Transverse colon (tissue), 4 donors: ENCODE data around the gene MARCHF3. TPM values are rescaled to one million over a fixed set of nuclear protein-coding genes. Genes with fewer than 3 reads are reported as not detected.
"Not testable (repeated sequence)": the region's sequence is repeated elsewhere in the genome, so short reads cannot be mapped to it uniquely, and the experiment has no call there.

Source experiments
- DNase-seq: peaks from one replicate; pipeline ENCODE4 v3.0.0-alpha.2; 2019
- H3K27ac ChIP-seq, 4 donors: fragments of 200-600 bp; sonication (generic); 2 replicates each; pipeline ENCODE4 v1.5.1; 2016 to 2018; ENCODE audit warnings: inconsistent platforms in 4 of 4
- H3K27me3 ChIP-seq: fragments of 200-600 bp; sonication (generic); 2 replicates; pipeline ENCODE4 v1.5.1; 2017; ENCODE audit warnings: inconsistent platforms
- H3K36me3 ChIP-seq, 4 donors: fragments of 200-600 bp; sonication (generic); 2 replicates each; pipeline ENCODE4 v1.5.1; 2017 to 2019; ENCODE audit warnings: inconsistent platforms in 4 of 4
- H3K4me1 ChIP-seq, 4 donors: fragments of 200-600 bp; sonication (generic); 2 replicates each; pipeline ENCODE4 v1.5.1; 2017 to 2020; ENCODE audit warnings: inconsistent platforms in 4 of 4
- H3K4me3 ChIP-seq, 4 donors: fragments of 200-600 bp; sonication (generic); 1 replicate in 1 of 4; 2 replicates in 3 of 4; pipeline versions ENCODE4 v1.5.1 to v1.6.1; 2017 to 2019; ENCODE audit warnings: inconsistent platforms in 4 of 4
- H3K9me3 ChIP-seq, 2 donors: fragments of 200-600 bp; sonication (generic); 2 replicates each; pipeline ENCODE4 v1.5.1; 2017 to 2019; ENCODE audit warnings: inconsistent platforms in 2 of 2
- CTCF ChIP-seq, 5 experiments: fragments of 200-600 bp in 3 of 5; fragments of 450-650 bp in 2 of 5; sonication (generic) in 3 of 5; IDR thresholded peaks; 1 replicate in 2 of 5; 2 replicates in 3 of 5; pipeline ENCODE4 v1.5.1; 2016 to 2017; ENCODE audit warnings: antibody characterized with exemption in 5 of 5, inconsistent platforms in 3 of 5, mild to moderate bottlenecking in 2 of 5, moderate library complexity in 1 of 5
- EP300 ChIP-seq: sonication (generic); formaldehyde crosslinking; IDR thresholded peaks from one replicate; pipeline ENCODE4 v1.6.1; 2017; ENCODE audit warnings: antibody characterized with exemption, low read depth
- POLR2A ChIP-seq: fragments of 450-650 bp; IDR thresholded peaks from one replicate; pipeline ENCODE4 v1.6.1; 2016; ENCODE audit warnings: antibody characterized with exemption, mild to moderate bottlenecking, moderate library complexity
- POLR2AphosphoS5 ChIP-seq, 3 donors: sonication (generic); formaldehyde crosslinking; IDR thresholded peaks; one replicate each; pipeline ENCODE4 v1.6.1; 2016; ENCODE audit warnings: antibody characterized with exemption in 3 of 3
- WGBS, 2 donors: methylation state at CpG; one replicate each; pipeline ENCODE4 v1.1.5; 2018; ENCODE audit warnings: low coverage in 1 of 2; 5-methylcytosine and 5-hydroxymethylcytosine counted together
- in situ Hi-C, 4 donors: fragments of 200-750 bp; cut with MboI; loops; one replicate each; pipeline versions ENCODE4 v1.15.0 to v1.15.1; 2017; ENCODE audit warnings: low sequenced_read_pairs in 3 of 4, low pct_ligation_motif_present in 1 of 4, low pct_unique_long_range_greater_than_20kb in 1 of 4
- intact Hi-C: fragments of 100-400 bp; cut with DNase I; formaldehyde crosslinking; loops from one replicate; pipeline ENCODE4 v1.15.1; 2023; ENCODE audit warnings: low total_unique reads
- total RNA-seq, 4 donors: library from RNA; depleted of rRNA; stranded (reverse); fragments of >200 nt; gene quantifications; one replicate each; pipeline ENCODE4 v1.1.0, GENCODE V29; 2016

MARCHF3 gene
- total RNA-seq, 4 donors from 2014 or later, result 20.3 to 29.6 (median 23.0) TPM

GRCh38 chr5:126912616-126913200 is 117.7 kb downstream of the MARCHF3 start:
- WGBS, 2 donors, result 78 to 87% methylated on average over 6 of the region's 6 CpGs
- Histone ChIP-seq H3K27me3 (no peaks in the 10 kb centered on the region), H3K9me3 (peaks cover 0 to 5% of the 10 kb centered on the region in 2 donors), H3K27ac (no peak overlapping the region), H3K36me3 (peaks cover 0 to 15% (median 2%) of the 10 kb centered on the region in 4 donors), H3K4me3 (no peak overlapping the region), H3K4me1 (no peaks in the 10 kb centered on the region)
- no peak for TF ChIP-seq EP300
- TF ChIP-seq POLR2AphosphoS5 (IDR thresholded peaks at IDR 0.05), result no peak
- no peak for TF ChIP-seq POLR2A
- no peak for TF ChIP-seq CTCF (IDR thresholded peaks at IDR 0.05)
- DNase-seq, result no peak
- intact Hi-C loops, result no loop called here
- in situ Hi-C loops, result no loop called here

GRCh38 chr5:126911986-126912385 is 118.4 kb downstream of the MARCHF3 start:
- in situ Hi-C loops, result no loop called here
- H3K9me3 ChIP-seq, result peaks cover 0 to 5% of the 10 kb centered on the region in 2 donors
- TF ChIP-seq POLR2A (no peak), CTCF (IDR thresholded peaks at IDR 0.05) (no peak), EP300 (no peak), POLR2AphosphoS5 (IDR thresholded peaks at IDR 0.05) (no peak)
- DNase-seq, result no peak
- H3K27me3 ChIP-seq, result no peaks in the 10 kb centered on the region
- no peak overlapping the region for H3K27ac ChIP-seq
- WGBS, 2 donors, result 76 to 93% methylated on average over 3 of the region's 3 CpGs
- intact Hi-C loops, result no loop called here
- peaks cover 0 to 15% (median 2%) of the 10 kb centered on the region in 4 donors for H3K36me3 ChIP-seq
- no peak overlapping the region for H3K4me3 ChIP-seq
- H3K4me1 ChIP-seq, result no peaks in the 10 kb centered on the region

- DNase-seq, result no peak
- Histone ChIP-seq H3K36me3 (peaks cover 0 to 15% (median 2%) of the 10 kb centered on the region in 4 donors), H3K27ac (no peak overlapping the region), H3K9me3 (peaks cover 0 to 5% of the 10 kb centered on the region in 2 donors), H3K27me3 (no peaks in the 10 kb centered on the region), H3K4me1 (no peaks in the 10 kb centered on the region), H3K4me3 (no peak overlapping the region)
- TF ChIP-seq POLR2A (no peak), EP300 (no peak)
- WGBS, 2 donors, result 84 to 91% methylated on average over 1 to 2 of the region's 2 CpGs
- in situ Hi-C loops, result no loop called here
- intact Hi-C loops, result no loop called here
Measured at GRCh38 chr5:126909856-126910255, 120.5 kb downstream of the MARCHF3 start.

GRCh38 chr5:126904407-126904806 is 126.0 kb downstream of the MARCHF3 start:
- intact Hi-C loops, H3K36me3 ChIP-seq: not testable (repeated sequence)

GRCh38 chr5:126900796-126901195 is 129.6 kb downstream of the MARCHF3 start:
- in situ Hi-C loops, result no loop called here
- 88 to 96% methylated on average over 1 to 6 of the region's 6 CpGs for WGBS, 2 donors
- TF ChIP-seq POLR2AphosphoS5 (IDR thresholded peaks at IDR 0.05), result no peak
- no peak for TF ChIP-seq CTCF (IDR thresholded peaks at IDR 0.05)
- no peak for TF ChIP-seq EP300
- TF ChIP-seq POLR2A, result no peak
- no peaks in the 10 kb centered on the region for H3K36me3 ChIP-seq
- DNase-seq, result no peak
- no peaks in the 10 kb centered on the region for H3K9me3 ChIP-seq
- intact Hi-C loops, result no loop called here
- no peaks in the 10 kb centered on the region for H3K27me3 ChIP-seq
- H3K4me1 ChIP-seq, result no peaks in the 10 kb centered on the region
- no peak overlapping the region for H3K4me3 ChIP-seq
- H3K27ac ChIP-seq, result no peak overlapping the region

More at GRCh38 chr5:126904407-126904806, 126.0 kb downstream of the MARCHF3 start:
- H3K4me1 ChIP-seq, H3K9me3 ChIP-seq, H3K27me3 ChIP-seq, in situ Hi-C loops, H3K4me3 ChIP-seq, DNase-seq, H3K27ac ChIP-seq: not testable (repeated sequence)
- WGBS, 2 donors, result 86% methylated on average over 1 of the region's 1 CpG; no CpG with 5 or more reads in 1 of the 2 donors
